Colon (tissue), 2 donors: ENCODE measurements around the gene SEMA5B.

Experiments used
- FAIRE-seq: peaks from 2 replicates; lab custom pipeline; 2012; peaks lifted over from hg19 to GRCh38; lab: Jason Lieb, UNC
- donor health status: control.
- donor health status: control.

Gene SEMA5B

DNA sequence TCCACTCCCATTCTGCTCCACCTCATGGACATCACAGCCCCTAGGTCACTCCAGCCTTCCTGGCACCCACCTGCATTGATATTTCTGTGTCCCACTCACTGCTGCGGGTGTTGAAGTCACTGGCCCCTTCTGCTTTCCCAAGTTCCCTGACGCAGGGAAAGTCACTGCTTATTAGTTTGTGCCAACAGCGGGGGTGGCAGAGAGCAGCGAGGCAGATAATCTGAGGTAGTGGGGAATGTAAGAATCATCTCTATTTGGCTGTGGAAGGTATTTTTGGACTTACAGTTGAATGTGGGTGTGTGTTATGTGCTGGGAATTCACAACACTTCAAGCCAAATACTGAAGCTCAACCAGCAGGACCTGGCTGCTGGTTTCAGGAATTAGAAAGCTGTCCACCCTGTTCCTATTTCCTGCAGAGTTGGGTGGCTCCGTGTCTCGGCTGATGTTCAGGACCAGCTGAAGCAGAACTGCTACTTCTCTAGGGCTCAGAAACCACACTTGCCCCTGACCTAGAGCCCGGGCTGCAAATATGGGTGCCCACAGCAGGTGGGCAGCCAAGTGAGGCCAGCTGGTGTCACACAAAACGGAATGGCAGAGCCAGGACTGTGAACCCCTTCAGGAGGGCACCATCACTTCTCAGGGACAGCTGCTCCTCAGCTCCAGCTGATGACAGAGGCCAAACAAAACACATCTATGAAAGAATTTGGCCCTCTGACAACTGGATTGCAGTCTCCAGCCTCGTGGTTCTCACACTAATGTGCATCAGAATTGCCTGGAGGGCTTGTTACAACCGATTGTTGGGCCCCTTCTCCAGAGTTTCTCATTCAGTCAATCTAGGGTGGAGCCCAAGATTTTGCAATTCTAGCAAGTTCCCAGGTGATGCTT lies 57.7 kb downstream of the SEMA5B start:
- no peak for FAIRE-seq

DNA sequence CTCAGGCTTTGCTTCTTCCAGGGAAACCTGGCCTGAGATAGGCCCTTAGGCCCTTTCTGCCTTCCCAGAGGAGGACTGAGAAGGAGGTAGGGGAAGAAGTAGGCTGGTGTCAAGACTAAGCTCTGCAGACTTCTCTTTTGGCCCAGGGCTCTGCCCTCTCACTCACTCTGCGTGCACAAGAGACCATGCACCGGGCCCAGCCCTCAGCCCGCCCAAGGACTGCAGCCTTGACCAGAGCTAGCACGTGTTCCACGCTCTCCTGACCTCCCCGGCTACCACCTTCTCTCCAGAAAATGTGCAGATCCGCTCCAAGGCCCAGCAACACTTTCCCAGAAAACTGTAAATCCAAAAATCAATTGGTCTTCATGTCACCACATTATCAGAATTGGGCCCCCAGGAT lies 59.8 kb downstream of the SEMA5B start:
- FAIRE-seq, result no peak

DNA sequence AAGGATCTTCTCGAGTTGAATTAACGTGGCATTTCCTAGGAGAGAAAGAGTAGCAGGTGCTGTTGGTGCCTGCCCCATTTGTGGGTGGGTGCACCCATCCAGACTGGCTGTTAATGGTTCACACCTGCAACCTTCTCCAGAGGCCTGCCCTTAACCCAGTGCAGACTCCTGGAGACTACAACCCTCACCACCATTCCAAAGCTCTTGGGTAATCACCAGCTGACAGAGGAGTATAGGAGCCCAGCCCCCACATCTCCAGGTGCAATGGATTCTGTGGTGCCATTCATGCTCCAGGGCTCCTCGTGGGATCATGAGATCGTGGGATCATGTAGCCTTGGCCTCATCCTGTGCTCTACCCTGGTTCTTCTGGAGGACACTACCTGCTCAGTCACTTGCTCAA lies 60.2 kb downstream of the SEMA5B start:
- no peak for FAIRE-seq

DNA sequence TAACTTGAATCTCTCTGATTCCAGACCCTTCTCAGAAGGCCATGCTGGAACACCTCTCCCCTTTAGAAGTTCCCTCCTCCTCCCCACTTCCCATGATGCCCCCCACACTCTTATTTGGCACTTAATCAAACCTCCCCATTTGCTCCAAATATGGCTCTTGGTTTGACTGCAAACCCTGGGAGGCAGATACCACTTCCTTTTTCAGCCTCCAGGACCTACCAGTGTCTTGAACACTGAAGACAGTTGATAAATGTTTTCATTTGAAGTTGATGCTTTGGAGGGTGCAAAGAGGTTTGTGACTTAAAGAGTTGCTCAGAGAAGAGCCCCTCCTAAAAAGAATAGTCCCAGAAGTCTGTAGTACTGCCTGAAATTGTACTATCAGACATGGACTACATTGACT lies 61.5 kb downstream of the SEMA5B start:
- FAIRE-seq, result no peak

DNA sequence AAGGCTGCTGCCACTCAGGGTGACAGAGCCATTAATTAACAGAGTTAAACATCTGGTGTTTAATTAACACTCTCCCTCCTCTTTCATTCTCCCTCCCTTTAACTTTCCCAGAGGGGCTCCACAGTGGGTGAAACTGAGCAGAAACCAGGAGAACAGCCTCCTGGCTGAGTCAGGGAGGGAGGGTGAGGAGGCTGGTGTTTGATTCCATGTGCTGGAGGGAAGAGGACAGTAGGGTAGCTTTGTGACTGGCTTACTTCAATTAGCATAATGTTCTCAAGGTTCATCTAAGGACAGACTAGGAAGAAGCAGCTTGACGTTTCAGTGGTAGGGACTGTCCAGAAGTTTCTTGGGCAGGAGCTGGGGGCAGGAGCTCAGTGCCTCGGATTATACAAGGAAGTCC lies 62.8 kb downstream of the SEMA5B start:
- FAIRE-seq, result no peak

DNA sequence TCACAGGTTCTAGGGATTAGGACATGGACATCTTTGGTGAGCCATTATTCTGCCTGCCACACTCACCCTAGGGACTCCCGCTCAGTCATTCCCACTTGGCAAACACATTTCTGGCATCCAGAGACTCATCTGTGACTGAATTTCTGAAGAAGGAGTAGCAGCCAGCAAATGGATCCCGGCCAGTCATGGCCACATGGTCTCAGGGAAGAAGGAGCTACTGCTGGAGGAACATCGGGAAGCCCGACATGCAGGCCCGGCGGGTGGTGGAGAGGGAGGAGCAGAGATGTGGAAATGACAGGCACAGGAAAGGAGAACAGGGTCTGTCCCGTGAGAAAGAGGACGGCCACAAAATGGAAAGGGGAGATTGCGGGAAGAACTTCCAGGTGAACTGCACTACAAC lies 65.4 kb downstream of the SEMA5B start:
- no peak for FAIRE-seq

DNA sequence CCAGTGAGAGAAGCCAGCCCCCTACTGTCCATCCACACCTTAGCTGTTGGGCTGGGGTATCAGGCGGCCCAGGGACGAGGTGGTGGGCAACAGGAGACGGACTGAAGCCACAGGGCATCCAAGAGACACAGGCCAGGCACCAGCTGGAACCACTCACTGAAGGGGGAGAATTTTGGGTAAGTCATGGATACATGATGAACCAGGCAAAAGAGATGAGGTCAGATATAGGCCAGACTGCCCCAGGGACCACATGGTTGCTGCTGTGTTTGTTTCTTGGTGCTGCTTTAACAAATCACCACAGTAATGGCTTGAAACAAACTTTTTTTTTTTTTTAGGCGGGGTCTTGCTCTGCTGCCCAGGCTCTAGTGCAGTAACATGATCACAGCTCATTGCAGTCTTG lies 66.4 kb downstream of the SEMA5B start:
- FAIRE-seq, result no peak

DNA sequence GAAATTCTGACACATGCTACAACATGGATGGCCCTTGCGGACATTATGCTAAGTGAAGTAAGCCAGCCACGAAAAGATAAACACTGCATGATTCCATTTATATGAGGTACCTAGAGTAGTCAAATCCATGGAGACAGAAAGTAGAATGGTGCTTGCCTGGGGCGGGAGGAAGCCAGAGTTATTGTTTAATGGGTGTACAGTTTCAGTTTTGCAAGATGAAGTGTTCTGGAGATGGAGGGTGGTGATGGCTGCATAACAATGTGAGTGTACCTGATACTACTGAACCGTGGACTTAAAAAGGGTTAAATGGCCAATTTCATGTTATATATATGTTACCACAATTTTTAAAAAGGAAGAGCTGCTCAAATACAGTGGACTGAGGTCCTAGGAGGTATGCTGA lies 66.9 kb downstream of the SEMA5B start:
- no peak for FAIRE-seq

DNA sequence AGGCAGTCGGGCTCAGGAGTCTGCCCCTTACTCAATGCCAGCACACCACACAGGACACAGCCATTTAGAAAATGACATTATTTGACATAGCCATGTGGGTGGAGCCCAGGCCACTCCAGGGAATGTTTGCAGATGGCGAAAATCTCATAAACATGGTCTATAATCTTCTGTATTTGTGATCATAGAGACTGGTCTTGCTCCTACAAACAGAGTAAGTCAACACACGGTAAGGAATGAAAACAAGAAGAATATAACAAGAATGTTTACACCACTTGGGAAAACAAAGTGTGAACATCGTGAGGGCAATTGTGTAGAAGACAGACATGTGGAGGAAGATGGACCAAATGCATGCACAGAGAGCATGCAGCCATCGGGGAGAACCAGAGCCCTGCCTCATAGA lies 68.2 kb downstream of the SEMA5B start:
- no peak for FAIRE-seq

DNA sequence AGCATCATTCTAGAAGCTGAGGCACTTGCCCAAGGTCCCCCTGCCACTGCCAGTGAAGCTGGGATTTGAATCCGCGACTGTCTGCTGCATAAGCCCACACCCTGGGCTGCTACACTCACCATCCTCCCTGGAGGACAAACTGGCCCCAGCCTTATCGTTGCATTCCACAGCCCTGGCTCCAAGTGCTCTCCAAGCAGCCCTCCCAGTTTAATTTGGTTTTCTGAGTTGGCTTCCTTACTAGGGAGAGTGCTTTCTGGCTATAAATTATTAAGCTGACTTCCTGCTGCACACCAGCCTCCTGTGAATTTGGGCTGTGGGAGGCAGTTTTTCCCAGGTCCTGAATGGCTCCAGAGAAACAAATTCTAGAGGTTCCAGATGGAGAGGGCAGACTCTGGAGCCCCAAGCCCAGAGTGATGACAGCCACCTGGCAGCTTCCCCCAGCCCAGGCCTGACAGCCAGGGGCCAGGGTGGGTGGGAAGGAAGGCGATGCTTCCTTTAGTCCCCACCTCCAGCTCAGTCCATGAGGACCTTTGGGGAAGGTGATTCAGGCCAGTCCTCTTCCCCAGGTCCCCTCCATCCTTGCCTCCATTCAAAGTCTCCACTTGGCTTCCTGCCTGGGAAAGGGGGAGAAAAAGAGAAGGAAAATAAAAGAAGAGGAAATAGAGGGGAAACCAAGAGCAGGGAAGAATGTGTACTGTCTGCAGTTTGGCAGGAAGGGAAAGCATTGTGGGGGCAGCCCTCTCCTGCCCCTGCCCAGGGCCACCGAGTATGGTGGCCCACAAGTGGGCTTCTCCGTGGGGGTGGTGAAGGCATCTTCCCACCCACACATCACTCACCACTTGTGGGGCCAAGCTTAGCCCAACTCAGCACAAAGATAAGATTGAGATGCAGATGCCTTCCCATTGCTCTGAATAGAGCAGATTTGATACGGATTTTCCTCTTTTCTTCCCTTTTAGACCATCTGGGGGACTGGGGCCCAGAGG lies 69.6 kb downstream of the SEMA5B start:
- FAIRE-seq, result no peak

DNA sequence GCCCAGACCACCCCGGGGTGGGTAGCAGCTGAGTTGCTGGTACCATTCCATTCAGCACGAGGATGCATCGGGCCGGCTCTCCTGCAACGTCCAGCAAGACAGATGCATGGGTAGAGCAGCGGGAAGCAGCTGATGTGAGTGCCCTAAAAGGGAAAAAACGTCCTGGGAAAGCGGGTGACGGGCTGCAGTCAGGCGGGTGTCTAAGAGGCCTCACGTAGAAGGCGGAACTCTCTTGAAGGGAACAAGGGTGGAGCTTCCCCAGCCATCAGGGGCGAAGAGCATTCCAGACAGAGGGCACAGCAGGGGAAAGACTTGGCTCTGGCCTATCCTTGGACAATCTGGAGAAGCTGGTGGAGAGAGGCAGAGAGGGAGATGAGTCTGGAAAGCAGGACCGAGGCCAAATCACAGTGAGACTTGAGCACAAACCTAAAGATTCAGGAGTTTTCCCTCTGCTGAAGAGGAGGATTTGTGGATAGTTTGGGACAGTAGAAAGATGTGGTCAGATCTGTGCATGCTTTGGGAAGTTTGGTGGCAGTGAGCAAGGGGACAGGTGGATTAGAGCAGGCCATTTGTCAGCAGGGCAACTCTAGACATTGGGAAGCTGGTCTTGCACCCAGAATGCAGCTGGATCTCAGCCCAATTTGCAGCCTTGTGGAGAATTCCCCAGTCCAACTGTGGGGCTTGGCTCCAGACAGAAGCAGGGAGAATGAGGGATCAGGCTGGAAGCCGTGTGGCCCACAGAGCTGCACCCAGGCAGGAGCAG lies 70.7 kb downstream of the SEMA5B start:
- FAIRE-seq, result no peak

DNA sequence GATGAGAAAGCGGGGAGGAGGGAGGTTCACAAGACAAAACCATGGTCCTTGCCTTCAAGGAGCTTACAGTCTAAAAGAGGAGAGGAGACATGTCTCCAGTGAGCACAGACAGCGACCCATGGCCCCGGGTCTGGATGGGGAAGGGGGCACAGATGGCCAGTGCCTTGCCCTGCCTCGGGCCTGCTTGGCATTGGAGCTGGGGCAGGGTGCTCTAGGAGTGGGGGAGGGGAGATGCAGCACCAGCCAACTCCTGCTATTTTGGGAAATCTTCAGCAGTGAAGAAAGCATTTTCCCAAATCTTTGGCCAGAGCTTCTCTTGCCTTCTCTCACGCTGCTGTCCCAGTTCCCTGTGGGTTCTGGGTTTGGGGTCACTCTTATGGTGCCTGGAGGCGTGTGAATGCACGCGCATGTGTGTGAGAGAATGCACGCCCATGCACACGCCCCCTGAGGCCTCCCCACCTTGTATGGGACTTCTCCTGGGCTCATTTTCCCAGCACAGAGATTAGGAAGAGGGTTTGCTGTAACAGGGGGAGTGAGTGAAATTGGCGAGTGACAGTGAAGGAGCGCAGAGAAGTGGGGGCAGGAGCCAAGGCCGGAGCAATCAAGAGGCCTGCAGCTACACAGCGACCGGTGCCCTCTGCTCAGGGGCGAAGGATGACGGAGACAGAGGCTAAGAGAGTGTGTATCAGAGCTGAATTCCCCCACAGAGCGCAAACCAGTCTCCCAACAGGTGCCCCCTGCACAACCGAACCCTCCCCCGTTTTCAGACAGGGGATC lies 71.5 kb downstream of the SEMA5B start:
- no peak for FAIRE-seq

DNA sequence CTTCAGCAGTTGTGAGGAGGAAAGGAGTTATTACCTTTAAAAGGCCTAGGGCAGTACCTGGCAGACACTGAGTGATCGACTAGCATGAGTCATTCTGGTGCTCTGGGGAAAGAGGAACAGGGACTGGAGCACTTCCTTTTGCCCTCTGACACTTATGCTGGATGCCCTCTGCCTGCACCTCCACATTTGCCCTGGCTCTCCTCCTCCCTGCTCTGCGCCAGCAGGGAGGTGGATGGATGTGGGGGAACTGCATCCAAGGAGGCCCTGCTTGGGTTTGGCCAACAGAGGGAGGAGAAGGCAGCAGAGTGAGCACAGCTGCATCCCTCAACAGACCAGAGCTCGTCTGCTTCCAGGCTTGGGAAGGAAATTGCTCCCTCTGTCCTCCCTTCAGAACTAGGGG lies 75.0 kb downstream of the SEMA5B start:
- no peak for FAIRE-seq

DNA sequence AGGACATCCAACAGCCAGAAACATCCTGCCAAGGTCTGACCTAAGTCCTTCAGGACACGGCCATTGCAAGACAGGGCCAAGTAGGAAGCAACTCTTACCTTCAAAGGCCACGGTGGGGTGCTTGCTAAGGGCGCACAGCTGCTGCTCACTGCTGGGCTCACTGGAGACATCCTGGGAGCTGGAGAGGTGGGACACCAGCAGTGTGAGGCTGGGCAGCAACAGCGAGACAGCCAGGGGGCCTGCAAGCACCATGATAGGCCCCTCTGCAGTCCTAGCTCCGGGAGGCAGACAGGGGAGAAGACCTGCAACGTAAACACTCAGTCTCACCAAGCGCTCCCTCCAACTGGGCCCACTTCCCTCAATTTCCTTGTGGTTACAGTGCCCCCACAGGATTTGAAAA lies 79.2 kb downstream of the SEMA5B start:
- FAIRE-seq, result no peak

DNA sequence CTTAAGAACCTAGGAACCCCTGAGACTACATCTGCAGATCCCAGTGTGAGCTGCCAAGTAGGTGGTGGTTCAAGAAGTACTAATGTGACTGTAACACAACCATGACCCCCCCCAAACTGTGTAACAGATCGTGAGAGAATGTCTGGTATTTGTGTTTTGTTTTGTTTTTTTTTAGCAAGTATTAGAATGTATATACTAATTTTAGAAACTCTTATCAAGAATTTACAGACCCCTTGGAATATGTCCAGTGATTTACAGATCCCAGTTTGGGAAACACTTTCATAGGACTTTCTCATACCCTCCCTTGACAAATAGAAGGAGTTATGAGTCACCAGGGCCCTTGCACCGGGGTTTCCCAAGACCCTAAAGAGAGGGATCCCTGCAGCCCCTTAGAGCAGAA lies 79.8 kb downstream of the SEMA5B start:
- no peak for FAIRE-seq

DNA sequence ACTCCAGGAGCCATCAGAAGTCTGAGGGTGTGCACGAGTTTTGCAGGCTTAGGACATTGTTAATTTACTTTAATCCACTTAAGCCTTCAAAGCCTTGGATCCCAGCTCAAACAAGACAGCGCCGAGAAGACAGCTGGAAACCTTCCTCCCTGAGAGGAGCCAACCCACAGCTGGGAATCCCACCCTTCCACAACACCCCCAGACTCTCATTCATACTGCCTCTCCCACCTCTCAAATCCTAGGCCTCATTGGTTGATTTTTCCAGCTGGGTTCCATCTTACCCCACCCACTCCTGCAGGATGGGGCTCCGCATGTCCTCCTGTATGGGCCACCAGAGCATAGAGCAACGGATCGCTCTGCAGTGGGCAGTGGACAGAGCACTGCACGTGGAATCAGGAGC lies 80.4 kb downstream of the SEMA5B start:
- no peak for FAIRE-seq

DNA sequence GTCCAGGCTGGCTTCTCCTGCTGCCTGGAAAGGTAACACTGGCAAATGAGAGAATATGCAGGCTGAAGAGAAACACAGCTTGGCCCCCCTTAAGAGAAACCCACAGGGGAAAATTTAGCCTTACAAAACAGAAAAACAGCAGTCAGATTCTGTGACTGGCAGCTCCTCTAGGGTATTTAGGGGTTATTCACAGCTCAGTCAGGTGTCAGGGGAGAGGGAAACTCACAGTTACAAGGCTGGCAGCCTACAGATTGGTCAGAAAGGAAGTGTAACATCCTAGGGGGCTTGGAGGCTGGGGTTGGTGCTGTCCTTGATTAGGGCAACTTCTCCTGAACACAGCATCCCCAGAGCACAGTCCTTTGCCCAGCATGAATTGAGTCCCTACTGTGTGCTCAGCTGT lies 81.4 kb downstream of the SEMA5B start:
- no peak for FAIRE-seq

DNA sequence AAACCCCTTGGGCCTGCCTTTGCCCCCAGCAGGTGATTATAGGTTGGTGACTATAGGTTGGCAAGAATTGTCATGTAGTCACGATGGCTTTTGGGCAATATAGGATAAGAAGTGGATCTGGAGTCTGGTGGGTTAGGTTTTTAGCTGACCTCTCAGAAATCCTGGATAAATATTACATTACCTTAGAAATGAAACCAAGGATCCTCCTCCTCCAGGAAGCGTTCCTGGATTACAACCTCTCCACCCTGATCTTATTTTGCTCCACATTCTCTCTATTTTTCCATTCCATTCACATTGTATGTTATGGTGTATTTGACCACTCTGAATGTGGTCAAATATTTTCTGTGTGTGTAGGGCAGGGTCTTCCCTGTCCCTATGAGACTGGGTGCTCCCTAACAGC lies 82.3 kb downstream of the SEMA5B start:
- no peak for FAIRE-seq

DNA sequence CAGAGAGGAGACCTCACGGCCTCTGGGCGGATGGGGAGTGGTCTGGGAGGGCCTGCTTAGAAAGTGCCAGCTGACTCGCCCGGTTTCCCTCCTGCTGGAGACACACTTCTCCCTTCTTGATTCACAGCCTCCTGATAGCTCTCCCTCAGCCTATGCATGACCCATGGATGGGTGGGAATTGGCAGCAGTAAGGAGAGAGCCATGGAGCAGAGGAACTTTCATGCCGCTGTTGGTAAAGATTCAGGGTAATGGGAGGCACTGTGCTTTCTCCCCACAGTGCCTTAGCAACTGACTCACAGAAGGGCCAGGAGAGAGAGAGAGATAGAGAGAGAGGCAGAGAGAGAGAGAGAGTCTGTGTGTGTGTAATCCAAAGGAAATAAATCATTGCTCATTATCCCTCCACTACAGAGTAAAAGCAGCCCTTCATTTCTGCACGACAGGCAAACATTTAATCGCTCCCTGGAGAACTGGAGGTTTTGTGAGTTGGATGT lies 82.8 kb downstream of the SEMA5B start:
- no peak for FAIRE-seq

DNA sequence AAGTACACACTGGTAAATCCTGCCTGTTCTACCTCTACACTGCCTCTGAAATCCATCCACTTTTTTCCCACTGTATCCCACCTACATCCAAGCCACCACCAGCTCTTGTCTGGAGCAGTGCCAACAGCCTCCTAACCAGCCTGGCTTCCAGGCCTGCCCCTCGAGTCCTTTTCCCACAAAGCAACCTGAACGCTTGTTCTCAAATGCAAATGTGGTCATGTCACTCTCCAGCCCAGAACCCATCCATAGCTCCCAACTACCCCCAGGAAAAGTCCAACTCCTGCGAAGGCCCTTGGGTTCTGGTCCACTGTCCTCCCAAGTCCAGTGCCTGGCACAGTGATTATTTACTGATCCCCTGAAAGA lies 83.8 kb downstream of the SEMA5B start:
- no peak for FAIRE-seq
